Stimulated activated CD8-positive, alpha-beta memory T cell treated with anti-CD3 and anti-CD28 coated beads, Interleukin-4, amount 100 ng/mL, for 24 hours (primary cell): ENCODE data around the gene GRM1.
"Not testable (repeated sequence)": the region's sequence is repeated elsewhere in the genome, so short reads cannot be mapped to it uniquely, and the experiment has no call there.

Experiments used
- DNase-seq: peaks from one replicate; pipeline ENCODE4 v3.0.0-alpha.2; 2020; ENCODE audit warnings: low read depth

The GRM1 gene

DNA sequence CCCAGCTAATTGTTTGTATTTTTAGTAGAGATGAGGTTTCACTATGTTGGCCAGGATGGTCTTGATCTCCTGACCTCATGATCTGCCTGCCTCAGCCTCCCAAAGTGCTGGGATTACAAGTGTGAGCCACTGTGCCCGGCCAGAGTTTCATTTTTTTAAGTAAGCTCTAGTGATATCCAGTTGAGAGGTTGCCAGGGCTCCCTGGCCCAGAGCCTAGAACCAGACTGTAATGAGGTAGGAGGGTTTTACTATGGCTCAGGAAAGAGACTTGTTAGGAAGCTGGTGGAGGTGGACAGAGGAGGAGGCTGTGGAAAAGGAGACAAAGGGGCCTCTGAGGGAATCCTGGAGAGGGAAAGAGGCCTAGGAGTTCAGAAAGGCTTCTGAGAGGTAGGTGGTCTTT, 242.3 kb downstream of the GRM1 start:
- not testable (repeated sequence) for DNase-seq

DNA sequence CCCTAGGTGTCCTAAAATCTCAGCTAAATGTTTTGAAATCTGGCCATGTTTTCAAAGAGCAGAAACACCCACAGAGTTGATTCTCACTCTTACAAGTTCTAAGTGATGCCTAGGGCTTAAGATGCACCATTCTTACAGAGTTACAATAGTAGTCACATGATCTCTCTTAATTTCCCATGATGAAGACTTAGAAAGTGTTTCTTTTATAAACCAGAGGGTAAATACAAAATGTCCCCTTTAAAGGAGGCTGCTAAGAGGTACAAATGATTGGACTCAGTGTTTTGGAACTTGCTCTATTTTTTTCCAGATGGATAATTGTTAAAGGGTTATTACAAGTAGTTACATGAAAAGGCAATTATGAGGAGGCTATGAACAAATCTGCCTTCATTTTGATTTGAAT, 244.6 kb downstream of the GRM1 start:
- DNase-seq: no peak

DNA sequence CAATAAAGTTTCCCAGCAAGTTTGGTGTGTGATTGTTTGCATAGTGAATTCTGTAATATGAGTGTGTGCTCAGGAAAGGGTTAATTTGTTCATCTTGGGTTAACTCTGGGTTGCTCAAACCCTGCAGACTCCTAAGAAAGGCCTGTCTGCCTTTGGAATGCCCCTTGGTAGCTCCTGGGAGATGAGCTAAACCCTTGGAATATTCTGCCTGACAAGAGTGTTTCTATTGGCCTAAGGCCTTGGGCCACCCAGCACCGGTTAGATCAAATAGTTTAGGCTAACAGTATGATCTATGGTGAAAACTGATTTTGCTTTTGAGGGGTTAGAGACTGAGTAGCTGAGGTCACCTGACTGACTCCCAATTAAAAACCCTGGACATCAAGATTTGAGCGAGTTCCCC, 248.3 kb downstream of the GRM1 start:
- DNase-seq: no peak

DNA sequence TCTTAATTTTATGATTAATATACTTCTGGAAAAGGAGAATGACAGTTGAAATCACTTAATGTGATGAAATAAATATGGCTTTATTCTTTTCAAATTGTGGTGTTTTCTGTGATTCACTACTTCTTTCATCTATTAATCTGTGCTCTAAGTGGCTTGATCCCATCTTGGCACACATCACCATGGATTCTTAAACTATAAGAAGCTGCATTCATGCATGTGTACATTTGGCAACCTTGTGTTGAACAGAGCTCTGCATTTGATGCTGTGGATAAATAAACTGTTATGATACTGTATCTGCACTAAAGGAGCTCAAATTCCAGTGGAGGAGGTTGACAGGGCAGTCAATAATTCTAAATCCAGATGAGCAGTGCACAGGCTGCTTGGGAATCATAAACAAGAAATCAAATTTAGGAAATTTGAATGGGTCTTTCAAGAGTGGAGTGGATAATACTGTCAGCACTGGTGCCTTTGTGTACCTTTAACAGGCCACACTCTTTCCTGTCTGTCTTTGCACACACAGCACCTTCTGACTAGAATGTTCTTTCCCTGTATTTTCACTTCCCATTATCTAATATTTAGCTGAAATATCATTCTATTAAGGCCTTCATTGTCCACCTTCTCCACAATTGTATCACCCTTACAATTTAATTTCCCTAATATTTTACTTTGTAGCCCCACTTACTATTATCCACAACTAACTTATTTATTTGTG, 252.9 kb downstream of the GRM1 start:
- no peak for DNase-seq

DNA sequence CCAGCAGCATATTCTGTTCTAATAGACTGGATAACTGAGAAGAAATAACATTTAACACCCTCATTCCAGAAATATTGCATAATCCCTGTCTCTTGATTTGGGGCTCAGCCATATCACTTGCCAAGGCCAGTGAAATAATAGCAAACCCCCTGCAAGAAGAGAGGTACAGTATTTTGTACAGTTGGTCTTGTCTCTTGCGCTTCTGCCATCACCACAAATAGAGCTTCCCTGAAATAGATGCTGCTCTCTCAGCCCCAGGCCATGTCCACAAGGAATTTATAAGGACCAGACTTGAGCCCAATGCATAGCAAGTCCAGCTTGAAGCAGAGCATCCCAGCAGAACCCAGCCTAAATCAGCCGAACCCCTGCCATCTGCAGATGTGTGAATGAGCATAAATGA, 254.0 kb downstream of the GRM1 start:
- DNase-seq: no peak

DNA sequence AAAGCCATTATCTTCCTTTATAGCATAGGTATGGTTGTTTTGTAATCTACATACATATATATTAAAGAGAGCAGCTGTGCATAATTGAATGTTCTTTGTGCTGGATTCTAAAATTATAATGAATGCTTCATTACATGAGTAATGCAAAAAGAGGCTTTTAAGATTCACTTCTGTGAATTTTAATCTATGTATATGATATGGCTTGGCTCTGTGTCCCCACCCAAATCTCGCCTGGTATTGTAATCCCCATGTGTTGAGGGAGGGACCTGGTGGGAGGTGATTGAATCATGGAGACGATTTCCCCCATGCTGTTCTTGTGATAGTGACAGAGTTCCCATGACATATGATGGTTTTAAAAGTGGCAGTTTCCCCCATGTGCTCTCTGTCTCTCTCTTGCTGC, 255.4 kb downstream of the GRM1 start:
- no peak for DNase-seq

DNA sequence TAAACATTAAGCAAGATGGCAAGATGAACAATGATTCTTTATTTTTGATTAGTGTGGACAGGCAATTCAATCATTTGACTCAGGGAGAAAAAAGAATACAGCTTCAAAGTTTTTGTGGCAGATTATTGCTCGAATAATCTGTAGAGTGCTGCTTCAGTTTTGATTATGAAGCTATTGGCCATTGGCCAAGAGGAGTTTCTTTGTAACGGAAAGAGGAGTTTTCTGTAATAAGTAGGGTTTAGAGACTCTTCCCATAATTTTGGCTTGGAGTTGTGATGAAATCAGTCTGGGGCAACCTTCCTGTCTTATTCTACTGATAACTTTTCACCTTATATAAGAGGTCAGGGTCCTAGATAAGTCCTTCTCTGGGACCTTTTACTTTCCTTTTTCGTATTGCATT, 258.1 kb downstream of the GRM1 start:
- no peak for DNase-seq

DNA sequence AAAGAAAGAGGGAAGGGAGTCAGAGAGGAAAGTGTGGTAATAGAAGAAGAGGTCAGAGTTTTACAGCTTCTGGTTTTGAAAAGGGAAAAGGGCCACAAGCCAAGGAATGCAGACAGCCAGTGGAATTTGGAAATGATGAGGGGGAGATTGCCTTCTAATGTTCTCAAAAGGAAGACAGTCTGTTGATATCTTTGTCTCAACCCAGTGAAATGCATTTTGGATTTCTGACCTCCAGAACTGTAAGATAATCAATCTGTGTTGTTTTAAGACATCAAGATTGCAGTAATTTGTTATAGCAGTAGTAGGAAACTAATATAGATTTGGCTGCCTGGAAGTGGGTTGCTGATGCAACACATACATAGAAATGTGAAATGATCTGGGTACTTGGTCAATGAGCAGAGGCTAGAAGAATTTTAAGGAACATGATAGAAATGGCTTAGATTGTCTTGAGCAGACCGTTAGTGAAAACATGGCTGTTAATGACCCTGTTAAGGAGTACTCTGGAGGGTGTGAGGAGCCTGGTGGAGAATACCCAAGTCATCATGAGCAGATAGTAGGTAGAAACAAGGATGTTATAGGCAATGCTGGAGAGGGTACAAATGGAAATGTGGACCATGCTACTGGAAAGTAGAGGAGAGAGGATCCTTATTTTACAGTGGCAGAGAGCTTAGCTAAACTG, 259.0 kb downstream of the GRM1 start:
- DNase-seq: no peak

DNA sequence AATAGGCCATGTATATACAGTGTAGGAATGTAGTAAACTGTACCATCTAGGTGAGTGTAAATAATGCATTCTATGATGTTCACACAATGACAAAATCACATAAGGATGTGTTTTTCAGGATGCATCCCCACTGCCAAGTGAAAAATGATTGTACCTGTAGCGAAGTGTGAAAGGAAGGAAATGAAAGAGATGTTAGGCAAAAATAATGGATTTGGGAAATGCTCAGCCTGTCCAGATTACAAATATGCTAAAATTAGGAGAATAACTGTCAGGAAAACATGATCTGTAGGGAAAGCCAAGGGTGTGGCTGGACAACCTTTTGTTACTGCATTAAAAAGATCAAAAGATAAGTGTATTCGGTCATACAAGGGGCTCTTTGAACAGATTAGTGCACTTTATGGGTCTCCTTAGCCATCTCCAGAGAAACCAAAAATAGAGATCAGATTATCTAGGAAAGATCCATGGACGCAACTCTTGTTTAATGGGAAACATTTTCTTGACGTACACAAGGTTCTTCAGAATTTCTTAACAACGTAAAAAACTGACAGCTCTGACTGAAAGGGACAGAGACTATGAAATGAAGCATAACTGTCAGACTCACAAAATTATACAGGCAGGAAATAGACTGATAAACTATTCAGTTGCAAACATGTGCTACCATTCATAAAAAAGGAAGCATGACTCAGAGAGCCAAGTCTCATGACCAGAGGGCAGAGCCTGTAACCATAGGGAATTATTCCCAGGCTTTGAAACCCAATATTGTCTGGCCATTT, 261.1 kb downstream of the GRM1 start:
- no peak for DNase-seq

DNA sequence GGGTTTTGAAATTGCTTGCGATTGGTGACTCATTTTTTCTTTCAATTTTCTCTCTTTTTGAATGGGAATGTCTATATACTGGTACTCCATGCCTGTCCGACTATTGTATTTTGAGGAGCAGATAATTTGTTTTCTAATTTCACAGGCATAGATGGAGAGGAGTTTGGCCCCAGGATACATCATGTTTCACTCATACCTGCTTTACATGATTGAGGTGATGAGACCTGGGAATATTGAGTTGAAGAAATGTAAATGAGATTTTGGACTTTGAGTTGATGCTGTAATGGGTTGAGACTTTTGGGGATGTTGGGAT, 261.7 kb downstream of the GRM1 start:
- DNase-seq: no peak

DNA sequence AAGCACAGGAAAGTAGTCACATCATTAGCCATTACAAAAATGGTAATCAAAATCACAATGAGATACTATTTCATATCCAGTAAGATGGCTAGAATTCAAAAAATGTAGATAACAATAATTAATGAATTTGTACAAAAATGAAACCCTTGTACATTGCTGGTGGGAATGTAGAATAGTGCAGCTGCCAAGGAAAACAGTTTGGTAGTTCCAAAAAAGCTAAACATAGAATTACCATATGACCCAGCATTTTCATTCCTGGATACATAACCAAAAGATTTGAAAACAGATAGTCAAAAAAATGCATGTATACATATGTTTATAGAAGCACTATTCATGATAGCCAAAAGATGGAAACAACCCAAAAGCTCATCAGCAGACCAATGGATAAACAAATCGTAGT, 263.6 kb downstream of the GRM1 start:
- no peak for DNase-seq

DNA sequence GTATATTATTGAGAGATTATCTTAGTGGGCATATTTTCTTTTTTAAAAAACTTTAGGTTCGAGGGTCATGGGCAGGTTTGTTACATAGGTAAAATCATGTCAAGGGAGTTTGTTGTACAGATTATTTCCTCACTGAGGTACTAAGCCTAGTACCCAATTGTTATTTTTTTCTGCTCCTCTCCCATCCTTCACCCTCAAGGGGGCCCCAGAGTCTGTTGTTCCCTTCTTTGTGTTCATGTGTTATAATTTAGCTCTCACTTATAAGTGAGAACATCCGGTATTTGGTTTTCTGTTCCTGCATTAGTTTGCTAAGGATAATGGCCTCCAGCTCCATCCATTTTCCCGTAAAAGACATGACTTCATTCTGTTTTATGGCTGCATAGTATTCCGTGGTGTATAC, 266.8 kb downstream of the GRM1 start:
- DNase-seq: no peak

DNA sequence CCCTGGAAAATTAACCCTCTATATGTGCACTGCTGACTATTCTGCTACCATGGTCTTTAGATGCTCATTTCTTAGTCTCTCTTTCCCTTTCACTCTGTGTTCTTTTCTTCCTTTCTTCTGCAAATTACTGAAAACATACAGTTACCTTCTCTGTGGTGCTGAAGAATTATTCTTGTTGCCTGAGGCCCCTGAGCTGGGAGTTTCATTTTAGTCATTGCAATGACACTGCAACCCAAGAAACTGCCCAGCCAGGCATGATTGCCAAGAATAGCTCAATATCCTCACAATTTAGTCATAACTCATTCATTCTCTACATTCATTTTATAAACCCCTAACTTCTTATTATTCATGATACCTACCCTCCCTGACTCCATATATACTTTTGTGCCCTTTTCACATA, 269.0 kb downstream of the GRM1 start:
- no peak for DNase-seq

DNA sequence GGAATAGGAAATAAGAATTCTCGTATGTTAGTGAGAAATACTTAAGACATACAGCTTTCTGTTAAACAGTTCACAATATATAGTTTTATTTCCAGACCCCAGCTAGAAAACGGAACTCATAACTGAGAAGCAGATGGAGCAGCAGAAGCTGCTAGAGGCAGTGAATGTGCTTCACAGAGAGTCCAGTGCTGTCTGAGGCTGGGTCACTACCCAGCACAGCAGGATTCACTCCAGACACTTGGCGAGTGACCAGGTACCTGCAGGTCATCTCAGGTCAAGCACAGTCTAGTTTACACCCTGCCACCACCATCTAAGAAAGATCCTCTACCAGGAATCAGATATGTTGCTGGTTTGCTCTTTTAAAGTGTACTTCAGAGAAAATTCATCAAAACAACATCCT, 271.7 kb downstream of the GRM1 start:
- no peak for DNase-seq

DNA sequence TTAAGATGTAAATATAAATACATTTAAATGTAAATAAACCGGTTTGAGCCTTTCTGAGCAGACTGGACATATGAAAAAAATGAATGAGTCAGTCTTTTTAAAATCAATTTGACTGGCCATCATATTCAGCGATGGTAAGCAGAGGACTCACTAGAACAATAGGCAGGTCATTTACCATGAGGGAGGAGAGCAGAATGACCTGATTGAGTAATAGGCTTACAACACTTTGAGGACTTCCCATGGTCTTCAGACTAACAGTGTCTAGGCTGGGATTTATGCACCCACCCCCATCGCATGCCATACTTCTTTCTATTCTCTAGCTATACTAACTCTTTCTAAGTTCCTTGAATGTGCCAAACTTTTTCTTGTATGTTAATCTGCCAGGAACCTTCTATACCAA, 272.9 kb downstream of the GRM1 start:
- no peak for DNase-seq

DNA sequence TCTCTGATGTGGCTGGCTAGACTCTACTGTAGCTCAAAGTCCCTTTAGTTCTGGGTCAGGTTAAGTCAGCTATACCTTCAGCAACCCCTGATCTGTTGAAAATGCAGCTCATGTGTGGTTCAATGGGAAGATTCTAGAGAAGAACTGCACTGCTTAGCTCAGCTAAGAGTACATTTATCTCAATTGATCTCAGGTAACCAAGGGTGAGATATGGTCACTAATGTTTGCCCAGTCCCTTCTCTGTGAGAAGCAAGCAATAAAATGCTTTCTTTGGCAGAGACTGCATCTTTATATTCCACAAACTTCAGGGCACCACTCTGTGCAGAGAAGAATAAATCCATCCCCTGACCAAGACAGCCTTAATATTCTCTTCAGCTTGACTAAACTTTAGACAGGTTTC, 274.1 kb downstream of the GRM1 start:
- no peak for DNase-seq

DNA sequence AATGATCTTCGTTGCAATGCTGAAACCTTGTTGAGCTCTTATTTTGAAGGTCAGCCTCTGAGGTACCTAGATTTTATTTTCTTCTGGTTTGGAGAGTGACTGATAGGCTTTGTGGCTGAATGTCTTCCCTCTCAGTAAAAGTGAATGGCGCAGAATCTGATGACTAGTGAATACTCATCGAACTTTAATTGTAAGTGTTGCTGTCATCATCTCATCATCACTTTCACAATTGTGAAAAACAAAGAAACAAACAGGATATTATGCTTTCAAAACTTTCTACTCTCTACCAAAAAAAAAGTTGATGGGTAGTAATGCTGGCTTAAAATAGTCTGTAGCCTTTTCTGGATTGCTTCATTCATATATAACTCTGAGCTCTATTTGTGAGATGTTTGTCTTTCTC, 275.3 kb downstream of the GRM1 start:
- no peak for DNase-seq

DNA sequence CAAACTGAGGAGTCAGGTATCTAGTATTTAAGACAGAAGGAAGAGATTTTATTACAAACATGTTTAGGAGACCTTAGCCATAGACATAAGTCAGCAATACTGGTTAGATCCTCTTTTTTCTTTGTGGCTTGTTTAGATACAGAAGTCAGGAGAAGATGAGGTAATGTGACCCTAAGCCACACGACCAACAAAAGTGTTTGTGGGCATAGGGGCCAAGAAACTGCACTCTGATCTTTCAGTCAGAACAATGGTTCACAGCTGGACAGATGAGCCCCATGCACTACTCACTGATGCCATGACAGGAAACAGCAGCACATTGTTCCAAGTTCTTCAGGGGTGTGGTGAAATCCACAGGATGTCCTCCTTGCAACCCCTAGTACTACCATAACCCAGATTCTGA, 276.2 kb downstream of the GRM1 start:
- no peak for DNase-seq

DNA sequence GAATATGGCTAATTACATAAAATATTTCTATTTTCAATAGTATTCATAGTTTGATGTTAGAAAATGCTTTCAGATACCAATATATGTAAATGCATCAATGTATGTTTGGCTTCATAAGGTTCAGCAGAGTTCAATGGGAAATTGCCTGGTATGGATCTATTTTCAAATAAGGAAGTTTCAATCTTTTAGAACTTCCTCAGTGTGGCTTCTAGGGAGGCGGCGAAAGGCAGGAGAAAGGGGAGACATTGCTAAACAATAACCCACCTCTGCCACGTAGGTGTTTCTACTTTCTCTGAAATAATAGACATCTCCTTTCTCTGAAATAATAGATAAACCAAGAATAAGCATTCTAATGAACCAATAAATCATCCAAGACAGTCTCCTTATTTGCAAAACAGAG, 277.1 kb downstream of the GRM1 start:
- no peak for DNase-seq

DNA sequence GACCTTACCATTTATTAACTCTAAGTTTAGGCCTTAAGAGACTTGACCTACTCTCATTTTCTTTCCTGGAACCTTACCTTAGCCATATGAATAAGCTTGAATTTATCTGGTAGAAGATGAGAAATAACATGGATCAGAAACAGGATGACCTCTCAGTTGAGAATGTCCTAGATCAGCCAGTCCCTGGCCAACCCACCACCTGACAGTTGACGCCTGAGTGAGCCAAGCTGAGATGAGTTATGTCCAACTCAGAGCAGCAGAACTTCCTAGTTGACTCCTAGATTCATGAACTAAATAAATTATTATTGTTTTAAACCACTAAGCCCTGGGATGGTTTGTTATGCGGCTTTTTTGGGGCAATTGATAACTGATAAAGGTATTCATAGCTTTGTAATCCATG, 281.8 kb downstream of the GRM1 start:
- no peak for DNase-seq

DNA sequence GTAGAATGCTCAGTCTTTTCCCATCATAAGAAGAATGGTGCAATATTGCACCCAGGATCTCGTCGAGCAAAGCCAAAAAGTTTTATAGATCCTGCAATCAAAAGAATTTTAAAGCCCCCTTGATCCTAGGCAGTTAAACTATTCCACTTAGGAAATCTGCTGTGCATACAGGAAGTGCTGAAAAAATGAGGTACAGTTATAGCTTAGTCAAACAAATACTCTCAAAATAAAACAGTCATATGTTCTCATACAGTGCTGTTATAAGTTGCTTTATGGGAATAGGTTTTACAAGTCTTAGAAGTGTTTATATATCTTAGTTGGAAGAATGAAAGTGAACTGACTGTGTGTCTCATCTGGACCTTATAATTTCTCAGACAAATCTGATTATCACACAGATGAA, 282.2 kb downstream of the GRM1 start:
- DNase-seq: no peak

DNA sequence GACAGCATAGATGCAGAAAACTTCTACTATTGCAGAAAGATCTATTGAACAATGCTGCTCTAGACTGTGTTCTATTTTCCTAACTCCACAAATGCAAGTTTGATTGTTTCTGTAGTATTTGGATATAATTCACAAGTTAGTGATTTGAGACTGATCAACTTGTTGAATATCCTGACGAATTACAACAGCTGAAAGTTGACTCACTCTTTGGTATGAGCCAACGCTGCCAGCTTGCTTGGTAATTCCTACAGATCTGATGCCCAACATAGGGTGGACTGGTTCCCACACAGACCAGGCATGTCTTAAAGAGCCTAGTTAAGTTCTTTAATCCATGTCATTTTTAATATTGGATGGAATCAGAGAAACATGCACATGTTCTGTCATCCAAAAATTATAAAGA, 283.7 kb downstream of the GRM1 start:
- DNase-seq: no peak

DNA sequence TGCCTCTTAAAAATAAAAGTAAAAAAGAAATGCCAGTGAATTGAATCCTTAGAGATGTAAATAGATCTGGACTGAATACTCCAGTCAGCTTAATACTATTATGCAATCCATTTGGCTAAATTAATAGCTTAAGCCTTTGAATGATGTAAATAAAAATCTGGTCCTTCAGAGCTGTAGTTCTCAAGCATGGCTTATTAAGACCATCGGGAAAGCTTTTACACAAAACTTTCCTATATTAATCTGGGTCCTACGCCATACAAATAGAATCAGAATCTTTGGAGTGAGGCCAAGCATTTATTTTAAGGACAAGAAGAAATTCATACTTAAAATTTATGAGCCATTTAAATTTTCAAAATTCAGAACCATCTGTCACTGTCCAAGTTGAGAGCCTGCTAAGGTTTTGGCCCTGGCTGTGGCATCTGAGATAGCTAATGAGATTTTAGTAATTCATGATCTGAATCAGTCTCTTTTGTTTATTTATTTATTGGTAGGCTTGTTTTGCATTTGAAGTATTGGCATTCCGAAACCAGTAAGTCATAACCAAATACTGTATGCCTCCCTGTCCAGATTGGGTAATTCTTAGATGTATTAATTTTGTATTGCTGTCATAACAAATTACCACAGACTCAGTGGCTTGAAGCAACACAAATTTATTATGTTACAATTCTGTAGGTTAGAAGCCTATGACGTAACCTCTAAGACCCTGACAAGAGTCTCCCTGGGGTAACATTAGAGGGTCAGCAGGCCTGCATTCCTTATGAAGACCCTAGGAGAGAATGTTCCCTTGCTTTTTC, 286.7 kb downstream of the GRM1 start:
- no peak for DNase-seq
